B cell (primary cell): ENCODE data around the gene ZC3H10.

Experiments
- EZH2 ChIP-seq: IDR thresholded peaks from 2 replicates; pipeline ENCODE4 v1.6.1; 2012; ENCODE audit warnings: borderline replicate concordance, low read depth, mild to moderate bottlenecking, moderate library complexity, low read length; ENCODE audit not compliant: insufficient read depth, poor library complexity, severe bottlenecking
- TF ChIP-seq, protein P1 (sequence below): fragments of 200-600 bp; IDR thresholded peaks from one replicate; pipeline ENCODE4 v1.8.0; 2022; ENCODE audit warnings: antibody characterized with exemption, mild to moderate bottlenecking

DNA sequence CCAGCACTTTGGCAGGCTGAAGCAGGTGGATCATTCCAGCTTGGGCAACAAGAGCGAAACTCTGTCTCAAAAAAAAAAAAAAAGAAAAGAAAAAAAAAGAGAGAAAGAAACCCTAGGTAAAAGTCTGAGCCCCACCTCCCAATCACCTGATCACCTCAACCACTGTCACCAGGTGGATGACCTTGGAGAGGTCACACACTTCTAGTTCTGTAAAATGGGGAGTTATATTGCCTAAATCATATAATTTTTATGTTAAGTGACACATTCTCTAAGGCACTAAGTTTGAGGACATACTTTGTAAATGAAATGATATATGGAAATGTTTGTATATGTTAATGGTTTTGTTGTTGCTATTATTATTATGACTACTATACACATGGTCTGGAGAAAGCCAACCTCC is 39.6 kb upstream of the ZC3H10 start:
- TF ChIP-seq, protein P1, sequence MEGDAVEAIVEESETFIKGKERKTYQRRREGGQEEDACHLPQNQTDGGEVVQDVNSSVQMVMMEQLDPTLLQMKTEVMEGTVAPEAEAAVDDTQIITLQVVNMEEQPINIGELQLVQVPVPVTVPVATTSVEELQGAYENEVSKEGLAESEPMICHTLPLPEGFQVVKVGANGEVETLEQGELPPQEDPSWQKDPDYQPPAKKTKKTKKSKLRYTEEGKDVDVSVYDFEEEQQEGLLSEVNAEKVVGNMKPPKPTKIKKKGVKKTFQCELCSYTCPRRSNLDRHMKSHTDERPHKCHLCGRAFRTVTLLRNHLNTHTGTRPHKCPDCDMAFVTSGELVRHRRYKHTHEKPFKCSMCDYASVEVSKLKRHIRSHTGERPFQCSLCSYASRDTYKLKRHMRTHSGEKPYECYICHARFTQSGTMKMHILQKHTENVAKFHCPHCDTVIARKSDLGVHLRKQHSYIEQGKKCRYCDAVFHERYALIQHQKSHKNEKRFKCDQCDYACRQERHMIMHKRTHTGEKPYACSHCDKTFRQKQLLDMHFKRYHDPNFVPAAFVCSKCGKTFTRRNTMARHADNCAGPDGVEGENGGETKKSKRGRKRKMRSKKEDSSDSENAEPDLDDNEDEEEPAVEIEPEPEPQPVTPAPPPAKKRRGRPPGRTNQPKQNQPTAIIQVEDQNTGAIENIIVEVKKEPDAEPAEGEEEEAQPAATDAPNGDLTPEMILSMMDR, result no peak
- TF ChIP-seq EZH2, result no peak
